Stomach (tissue), 4 donors: ENCODE data around the gene FAM117A.

Experiments
- EP300 ChIP-seq: sonication (generic); formaldehyde crosslinking; IDR thresholded peaks from one replicate; pipeline ENCODE4 v1.6.1; 2017; ENCODE audit warnings: antibody characterized with exemption
- POLR2A ChIP-seq, 4 donors: fragments of 450-650 bp; IDR thresholded peaks; one replicate each; pipeline ENCODE4 v1.6.1; 2016; ENCODE audit warnings: antibody characterized with exemption in 4 of 4, control low read depth in 2 of 4, mild to moderate bottlenecking in 1 of 4, moderate library complexity in 1 of 4

- no peak for TF ChIP-seq POLR2A (IDR thresholded peaks at IDR 0.05)
- TF ChIP-seq EP300: no peak
These were observed 20.7 kb upstream of the FAM117A start for GRCh38 chr17:49784636-49785035.
